GM12878 (cell line): ENCODE data around the gene FOXK2. TPM values are rescaled to one million over a fixed set of nuclear protein-coding genes. Genes with fewer than 3 reads are reported as not detected.

Source experiments
- ATAC-seq: fragments of 200-7000 bp; cut with Tn5 transposase; 3 replicates; pipeline ENCODE4 v1.9.1; 2020; ENCODE audit warnings: mild to moderate bottlenecking, moderate library complexity
- BruUV-seq: library from RNA; stranded (reverse); fragments of 400-500 nt; replicated peaks from 2 replicates; lab custom pipeline; 2021; lab: Mats Ljungman, UMichigan
- CTCF ChIA-PET: fragments of 300-600 bp; sonication (Branson Sonifier 250); formaldehyde crosslinking; extraction: SDS; loops from one replicate; lab custom pipeline; 2021; ENCODE audit warnings: inconsistent platforms; lab: Yijun Ruan, JAX
- POLR2A ChIA-PET: fragments of 350-600 bp; formaldehyde crosslinking; extraction: SDS; loops from one replicate; lab custom pipeline; 2021; ENCODE audit warnings: inconsistent platforms; lab: Charles Lee
- RAD21 ChIA-PET: fragments of 300-600 bp; sonication (Branson Sonifier 250); formaldehyde crosslinking; loops from one replicate; lab custom pipeline; 2023; ENCODE audit warnings: antibody characterized with exemption; ENCODE audit not compliant: unreplicated experiment; lab: Charles Lee
- SMC1A ChIA-PET: fragments of 300-600 bp; sonication (Branson Sonifier 250); formaldehyde crosslinking; loops from one replicate; lab custom pipeline; 2023; ENCODE audit not compliant: unreplicated experiment, uncharacterized antibody; lab: Charles Lee
- DNase-seq: peaks from one replicate; pipeline ENCODE4 v3.0.0-alpha.2; 2011; ENCODE audit warnings: low read depth, low spot score
- FAIRE-seq: peaks from 3 replicates; lab custom pipeline; 2011; peaks lifted over from hg19 to GRCh38; lab: Jason Lieb, UNC
- H2AFZ ChIP-seq: 2 replicates; pipeline ENCODE4 v1.6.0; 2011; ENCODE audit warnings: low read depth, low read length, control low read depth; ENCODE audit not compliant: control insufficient read depth
- H3K27ac ChIP-seq: 2 replicates; pipeline ENCODE4 v1.5.1; 2011; ENCODE audit warnings: control low read depth; ENCODE audit not compliant: control insufficient read depth, insufficient read depth
- H3K27me3 ChIP-seq, 2 experiments: replicated peaks in 1 of 2; 2 replicates each; pipeline versions ENCODE4 v1.6.0 to v1.6.1; 2011; ENCODE audit warnings: low read length in 1 of 2; ENCODE audit not compliant: control insufficient read depth in 2 of 2, insufficient read depth in 2 of 2
- H3K36me3 ChIP-seq, 2 experiments: 2 replicates each; pipeline ENCODE4 v1.5.1; 2011; ENCODE audit warnings: low read length in 1 of 2; ENCODE audit not compliant: control insufficient read depth in 2 of 2, insufficient read depth in 2 of 2
- H3K4me1 ChIP-seq: 2 replicates; pipeline ENCODE4 v1.6.1; 2011; ENCODE audit warnings: mild to moderate bottlenecking, low read length, moderate library complexity, mixed read lengths; ENCODE audit not compliant: control insufficient read depth, insufficient read depth
- H3K4me2 ChIP-seq: 2 replicates; pipeline ENCODE4 v1.6.0; 2011; ENCODE audit warnings: control low read depth; ENCODE audit not compliant: control insufficient read depth, insufficient read depth
- H3K4me3 ChIP-seq: fragments of 200-600 bp; sonication (generic); 2 replicates; pipeline ENCODE4 v1.5.1; 2016
- H3K79me2 ChIP-seq: 2 replicates; pipeline ENCODE4 v1.6.0; 2011; ENCODE audit warnings: low read length; ENCODE audit not compliant: control insufficient read depth, insufficient read depth
- H3K9ac ChIP-seq: 2 replicates; pipeline ENCODE4 v1.8.0; 2011; ENCODE audit warnings: low read length, control low read depth, mixed read lengths; ENCODE audit not compliant: control insufficient read depth, insufficient read depth
- H3K9me3 ChIP-seq: replicated peaks from 3 replicates; pipeline ENCODE4 v1.5.1; 2011; ENCODE audit warnings: mild to moderate bottlenecking, low read length; ENCODE audit not compliant: control insufficient read depth, insufficient read depth
- H4K20me1 ChIP-seq: 2 replicates; pipeline ENCODE4 v1.6.0; 2011; ENCODE audit not compliant: control insufficient read depth, insufficient read depth
- ATF7 ChIP-seq: fragments of 450-650 bp; IDR thresholded peaks from 2 replicates; pipeline ENCODE4 v1.6.1; 2016; ENCODE audit warnings: low read depth, mild to moderate bottlenecking
- CBX5 ChIP-seq: sonication (generic); IDR thresholded peaks from 2 replicates; pipeline ENCODE4 v1.6.1; 2016; ENCODE audit warnings: low read depth, moderate library complexity, mild to moderate bottlenecking, inconsistent platforms
- PML ChIP-seq: IDR thresholded peaks from 2 replicates; pipeline ENCODE4 v1.6.1; 2012; ENCODE audit warnings: low read length, inconsistent platforms
- RUNX3 ChIP-seq: IDR thresholded peaks from 2 replicates; pipeline ENCODE4 v1.6.1; 2012; ENCODE audit warnings: low read length, inconsistent platforms
- TAF1 ChIP-seq: IDR thresholded peaks from 2 replicates; pipeline ENCODE4 v1.6.1; 2011; ENCODE audit warnings: mild to moderate bottlenecking, low read depth, low read length, borderline replicate concordance
- ZNF384 ChIP-seq: IDR thresholded peaks from 2 replicates; pipeline ENCODE4 v1.6.1; 2012; ENCODE audit warnings: low read depth, mild to moderate bottlenecking, low read length, improper control_type of control experiment, borderline replicate concordance
- WGBS: methylation state at CpG from one replicate; pipeline ENCODE4 v1.1.6; 2016; ENCODE audit warnings: low lambda C conversion rate; ENCODE audit not compliant: insufficient replicate concordance, insufficient coverage; ENCODE audit errors: missing lambda C conversion rate; 5-methylcytosine and 5-hydroxymethylcytosine counted together
- in situ Hi-C: fragments of 300-500 bp; cut with MboI; formaldehyde crosslinking; loops from 9 replicates; pipeline ENCODE4 v1.14.3; 2018; ENCODE audit warnings: mixed read lengths
- intact Hi-C: fragments of 100-400 bp; cut with micrococcal nuclease; formaldehyde crosslinking; loops from one replicate; pipeline ENCODE4 v1.14.2; 2022; ENCODE audit not compliant: unreplicated experiment
- polyA plus RNA-seq, 11 experiments: library from polyadenylated mRNA; depleted of rRNA in 4 of 11; unstranded in 6 of 11; stranded (reverse) in 5 of 11; fragments of >200 nt; fragmentation: Nextera tagmentation in 4 of 11; fragmentation: Illumina TruSeq in 1 of 11; extraction: Ambion mirVana in 4 of 11; extraction: Trizol in 1 of 11; gene quantifications; 1 replicate in 1 of 11; 2 replicates in 10 of 11; pipeline versions ENCODE4 v1.2.1 to v1.2.3, GENCODE V29; 2011 to 2016; ENCODE audit warnings: inconsistent platforms in 2 of 11, missing spikeins in 2 of 11, low read depth in 1 of 11
- total RNA-seq, 4 experiments: library from RNA; depleted of rRNA in 3 of 4; stranded (reverse); fragments of >200 nt in 3 of 4; fragmentation: Illumina TruSeq in 1 of 4; extraction: Trizol in 1 of 4; gene quantifications; 2 replicates each; pipeline versions ENCODE4 v1.2.1 to v1.2.3, GENCODE V29; 2013 to 2021

FOXK2 gene
- total and polyA plus RNA-seq, 10 of the 15 experiments (the other 5 are each of a cell fraction or from before 2014, with no cell fraction given), result 2.4 to 56.8 (median 34.4) TPM

GRCh38 chr17:82545071-82545462 lies 25.5 kb downstream of the FOXK2 start:
- Histone ChIP-seq H3K27ac (peak overlapping the region; percentile 51; the same call in 1 of the 2 replicates), H4K20me1 (no peaks in the 10 kb centered on the region), H3K9me3 (no peaks in the 10 kb centered on the region), H3K4me2 (0 out of 2 replicates have a peak overlapping the region, but pooled peaks have one; percentile 35), H2AFZ (no peak overlapping the region), H3K4me1 (peaks cover 23% of the 10 kb centered on the region), H3K36me3 (peaks cover 0 to 2% of the 10 kb centered on the region in 2 experiments; a peak in 1 of 4 replicates), H3K79me2 (peaks cover 84% of the 10 kb centered on the region), H3K4me3 (no peak overlapping the region), H3K9ac (no peak overlapping the region), H3K27me3 (no peaks in the 10 kb centered on the region)
- TF ChIP-seq RUNX3, result no peak
- no peak for TF ChIP-seq ZNF384
- peak; percentile 60 for TF ChIP-seq ATF7
- ChIA-PET RAD21 (interaction anchor here (0.8 to 1.3 kb wide), 3 partner anchors 9 to 50 kb away, joined by 3 to 5 read pairs (median 3); no protein-coding TSS in a partner anchor), SMC1A (interaction anchor here (0.7 to 1.6 kb wide), 5 partner anchors 9 to 47 kb away, joined by 4 to 9 read pairs (median 5); no protein-coding TSS in a partner anchor), CTCF (interaction anchor here (0.7 to 3.1 kb wide), 3 partner anchors 9 to 126 kb away, joined by 3 to 18 read pairs (median 4); no protein-coding TSS in a partner anchor), POLR2A (interaction anchor here (0.5 to 1.8 kb wide), 7 partner anchors 9 to 75 kb away, joined by 3 to 8 read pairs (median 4); no protein-coding TSS in a partner anchor)
- WGBS, result 51% methylated on average over 8 of the region's 8 CpGs
- in situ Hi-C loops (no loop called here), intact Hi-C loops (no loop called here)
- FAIRE-seq (no peak), DNase-seq (no peak), ATAC-seq (no peak)
- BruUV-seq, result no TSS peak

DNA sequence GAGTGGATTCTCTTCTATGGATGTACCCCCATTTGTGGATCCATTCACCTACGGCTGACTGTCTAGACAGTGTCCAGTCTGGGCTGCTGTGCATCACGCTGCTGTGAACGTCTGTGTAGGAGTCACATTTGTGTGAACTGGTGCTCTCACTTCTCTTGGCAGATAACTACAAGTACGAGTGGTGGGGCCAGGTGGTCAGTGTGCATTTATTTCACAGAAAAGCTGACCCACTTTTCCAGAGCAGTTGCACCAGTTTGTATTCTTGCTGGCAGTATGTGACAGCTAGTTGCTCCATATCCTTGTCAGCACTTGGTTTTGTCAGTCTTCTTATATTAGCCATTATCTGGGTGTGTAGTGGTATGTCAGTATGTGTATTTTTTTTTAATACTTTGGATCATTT lies 28.4 kb downstream of the FOXK2 start:
- BruUV-seq, result no TSS peak
- Histone ChIP-seq H3K9me3 (no peaks in the 10 kb centered on the region), H3K9ac (no peak overlapping the region), H3K4me3 (no peak overlapping the region), H4K20me1 (no peaks in the 10 kb centered on the region), H3K4me2 (no peak overlapping the region), H2AFZ (no peak overlapping the region), H3K36me3 (peaks cover 0 to 2% of the 10 kb centered on the region in 2 experiments; a peak in 1 of 4 replicates), H3K4me1 (peaks cover 26% of the 10 kb centered on the region), H3K27me3 (no peaks in the 10 kb centered on the region), H3K79me2 (peaks cover 75% of the 10 kb centered on the region), H3K27ac (no peak overlapping the region)
- 99% methylated on average over 4 of the region's 4 CpGs for WGBS
- DNase-seq (no peak), ATAC-seq (no peak), FAIRE-seq (no peak)
- in situ Hi-C loops (no loop called here), intact Hi-C loops (no loop called here)
- RAD21 ChIA-PET, result no interaction called here
- SMC1A ChIA-PET, result interaction anchor here (2.7 kb wide), 1 partner anchor 12 kb away, joined by 11 read pairs; no protein-coding TSS in a partner anchor
- CTCF ChIA-PET, result no interaction called here
- TF ChIP-seq PML (no peak), TAF1 (no peak), CBX5 (no peak)
- POLR2A ChIA-PET, result interaction anchor here (0.5 to 2.0 kb wide), 2 partner anchors 19 to 26 kb away, joined by 4 to 6 read pairs; no protein-coding TSS in a partner anchor
